Endothelial cell (in vitro differentiated cells): ENCODE data around the gene MOGAT2. TPM values are rescaled to one million over a fixed set of nuclear protein-coding genes. Genes with fewer than 3 reads are reported as not detected.

ENCODE experiments used
- DNase-seq: peaks from one replicate; pipeline ENCODE4 v3.0.0; 2021; ENCODE audit warnings: low spot score
- H3K27ac Mint-ChIP-seq: one replicate; pipeline ENCODE4 v1.8.0; 2021; ENCODE audit warnings: mixed read lengths, inconsistent platforms; ENCODE audit not compliant: unreplicated experiment
- H3K27me3 Mint-ChIP-seq: one replicate; pipeline ENCODE4 v1.8.0; 2021; ENCODE audit warnings: mild to moderate bottlenecking, moderate library complexity, mixed read lengths, inconsistent platforms; ENCODE audit not compliant: unreplicated experiment
- H3K36me3 Mint-ChIP-seq: one replicate; pipeline ENCODE4 v1.8.0; 2021; ENCODE audit warnings: mild to moderate bottlenecking, low read depth, mixed read lengths, inconsistent platforms; ENCODE audit not compliant: unreplicated experiment
- H3K4me1 Mint-ChIP-seq: one replicate; pipeline ENCODE4 v1.8.0; 2021; ENCODE audit warnings: mild to moderate bottlenecking, mixed read lengths, inconsistent platforms; ENCODE audit not compliant: unreplicated experiment
- H3K4me3 Mint-ChIP-seq: one replicate; pipeline ENCODE4 v1.8.0; 2021; ENCODE audit warnings: mild to moderate bottlenecking, mixed read lengths, inconsistent platforms; ENCODE audit not compliant: unreplicated experiment
- H3K9me3 Mint-ChIP-seq: one replicate; pipeline ENCODE4 v1.8.0; 2021; ENCODE audit warnings: mixed read lengths, inconsistent platforms; ENCODE audit not compliant: unreplicated experiment
- CTCF ChIP-seq: fragments of 200-600 bp; sonication (generic); IDR thresholded peaks from one replicate; pipeline ENCODE4 v1.5.0; 2021; ENCODE audit warnings: antibody characterized with exemption; ENCODE audit not compliant: unreplicated experiment
- total RNA-seq: library from RNA; stranded (reverse); fragmentation: NEBNext Ultra II Directional; extraction: Animal tissue kit (Norgen Biotek cat#: 25700); gene quantifications from one replicate; pipeline ENCODE4 v1.2.1, GENCODE V29; 2021; ENCODE audit not compliant: unreplicated experiment

MOGAT2 gene
- total RNA-seq, 1 donor from 2014 or later, result not detected

- Mint-ChIP-seq H3K4me3 (no peak overlapping the region), H3K27ac (no peak overlapping the region), H3K9me3 (no peaks in the 10 kb centered on the region), H3K4me1 (no peaks in the 10 kb centered on the region), H3K27me3 (peaks cover 2% of the 10 kb centered on the region), H3K36me3 (no peaks in the 10 kb centered on the region)
- TF ChIP-seq CTCF, result no peak
- DNase-seq, result no peak
These were observed 40.0 kb downstream of the MOGAT2 start for GRCh38 chr11:75757651-75758050.

DNA sequence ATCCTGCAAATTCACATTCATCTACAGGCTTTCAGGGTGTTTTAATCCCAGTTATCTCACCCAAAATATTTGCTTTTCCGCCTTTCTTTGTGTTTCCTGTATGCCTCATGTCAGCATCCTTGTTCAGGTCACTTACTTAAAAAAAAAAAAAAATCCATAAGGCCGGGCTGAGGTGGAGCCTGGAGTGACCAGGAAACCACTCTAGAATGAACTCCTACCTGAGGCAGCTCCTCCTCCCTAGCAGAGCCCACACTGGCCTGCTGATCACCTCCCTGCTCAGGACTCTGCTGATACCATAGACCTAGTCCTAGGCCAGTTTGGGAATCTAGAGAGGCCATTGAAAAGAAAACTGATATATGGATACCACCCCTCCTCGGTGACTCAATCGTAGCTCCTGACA lies 42.2 kb downstream of the MOGAT2 start:
- DNase-seq, result no peak
- TF ChIP-seq CTCF, result no peak
- Mint-ChIP-seq H3K9me3 (no peaks in the 10 kb centered on the region), H3K27me3 (peaks cover 2% of the 10 kb centered on the region), H3K4me1 (no peaks in the 10 kb centered on the region), H3K27ac (no peak overlapping the region), H3K36me3 (no peaks in the 10 kb centered on the region), H3K4me3 (no peak overlapping the region)

- no peak overlapping the region for H3K4me3 Mint-ChIP-seq
- H3K9me3 Mint-ChIP-seq, result no peaks in the 10 kb centered on the region
- peaks cover 2% of the 10 kb centered on the region for H3K27me3 Mint-ChIP-seq
- H3K4me1 Mint-ChIP-seq, result no peaks in the 10 kb centered on the region
- no peak overlapping the region for H3K27ac Mint-ChIP-seq
- DNase-seq, result no peak
- H3K36me3 Mint-ChIP-seq, result no peaks in the 10 kb centered on the region
- TF ChIP-seq CTCF, result no peak
These were observed 42.6 kb downstream of the MOGAT2 start for GRCh38 chr11:75760243-75760642.

DNA sequence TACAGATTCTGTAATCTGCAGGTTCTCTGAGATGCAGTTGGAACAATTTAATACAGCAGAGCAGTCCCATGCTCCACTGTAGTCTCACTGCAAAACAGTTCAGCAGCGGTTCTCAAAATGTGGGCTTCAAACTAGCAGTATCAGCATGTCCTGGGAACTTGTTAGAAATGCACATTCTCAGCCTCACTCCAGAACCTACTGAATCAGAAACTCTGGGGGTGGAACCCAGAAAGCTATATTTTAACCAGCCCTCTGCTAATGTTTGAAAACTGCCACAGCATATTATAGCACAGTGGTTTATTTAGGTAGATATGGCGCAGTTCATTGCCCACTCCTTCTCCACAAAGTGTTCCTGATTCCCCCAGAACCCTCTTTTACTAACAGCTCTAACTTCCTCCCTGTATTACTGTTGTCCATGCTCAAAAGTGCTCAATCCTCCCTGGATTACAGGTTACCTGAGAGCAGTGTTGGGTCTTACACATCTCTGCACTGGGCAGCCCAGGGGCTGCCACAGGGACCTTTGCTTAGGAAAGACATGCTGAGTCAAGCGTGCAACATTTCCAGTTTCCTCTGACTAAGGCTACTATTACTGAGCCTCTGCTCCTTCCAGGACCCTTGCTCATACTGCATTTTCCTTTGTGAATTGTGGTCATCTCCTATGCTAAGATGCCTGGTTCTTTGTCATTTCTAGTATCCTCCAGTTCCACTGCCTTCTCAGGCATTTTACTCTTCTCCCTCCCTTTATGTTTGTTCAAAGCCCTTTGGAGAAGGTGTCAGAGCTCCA lies 43.3 kb downstream of the MOGAT2 start:
- peaks cover 2% of the 10 kb centered on the region for H3K27me3 Mint-ChIP-seq
- no peaks in the 10 kb centered on the region for H3K4me1 Mint-ChIP-seq
- no peak for DNase-seq
- no peaks in the 10 kb centered on the region for H3K36me3 Mint-ChIP-seq
- no peaks in the 10 kb centered on the region for H3K9me3 Mint-ChIP-seq
- no peak overlapping the region for H3K4me3 Mint-ChIP-seq
- no peak overlapping the region for H3K27ac Mint-ChIP-seq
- TF ChIP-seq CTCF, result no peak

DNA sequence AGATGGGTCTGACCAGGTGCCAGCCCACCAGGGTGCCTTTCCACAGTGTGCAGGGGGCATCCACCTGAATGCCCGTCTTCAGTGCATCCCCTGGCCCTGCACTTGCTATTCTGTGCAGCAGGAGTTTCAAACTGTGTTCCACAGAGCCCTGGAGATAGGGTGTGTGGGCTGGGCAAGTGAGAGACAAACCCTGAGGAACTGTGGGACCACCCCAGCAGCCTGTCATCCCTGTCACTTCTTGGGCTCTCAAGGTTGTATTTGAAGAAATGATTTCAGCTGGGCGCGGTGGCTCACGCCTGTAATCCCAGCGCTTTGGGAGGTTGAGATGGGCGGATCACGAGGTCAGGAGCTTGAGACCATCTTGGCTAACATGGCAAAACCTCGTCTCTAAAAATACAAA lies 44.5 kb downstream of the MOGAT2 start:
- peaks cover 4% of the 10 kb centered on the region for H3K27me3 Mint-ChIP-seq
- no peaks in the 10 kb centered on the region for H3K9me3 Mint-ChIP-seq
- DNase-seq, result no peak
- no peak overlapping the region for H3K27ac Mint-ChIP-seq
- no peak overlapping the region for H3K4me3 Mint-ChIP-seq
- no peak for TF ChIP-seq CTCF
- H3K4me1 Mint-ChIP-seq, result peaks cover under 1% of the 10 kb centered on the region
- no peaks in the 10 kb centered on the region for H3K36me3 Mint-ChIP-seq
